AG08396 (cell line): Measurements from ENCODE around the gene PRPF8.
"Not testable (repeated sequence)": the region's sequence is repeated elsewhere in the genome, so short reads cannot be mapped to it uniquely, and the experiment has no call there.

Experiments
- DNase-seq: peaks from one replicate; pipeline ENCODE4 v3.0.0; 2012; ENCODE audit warnings: low spot score, mixed read lengths

PRPF8 gene

DNA sequence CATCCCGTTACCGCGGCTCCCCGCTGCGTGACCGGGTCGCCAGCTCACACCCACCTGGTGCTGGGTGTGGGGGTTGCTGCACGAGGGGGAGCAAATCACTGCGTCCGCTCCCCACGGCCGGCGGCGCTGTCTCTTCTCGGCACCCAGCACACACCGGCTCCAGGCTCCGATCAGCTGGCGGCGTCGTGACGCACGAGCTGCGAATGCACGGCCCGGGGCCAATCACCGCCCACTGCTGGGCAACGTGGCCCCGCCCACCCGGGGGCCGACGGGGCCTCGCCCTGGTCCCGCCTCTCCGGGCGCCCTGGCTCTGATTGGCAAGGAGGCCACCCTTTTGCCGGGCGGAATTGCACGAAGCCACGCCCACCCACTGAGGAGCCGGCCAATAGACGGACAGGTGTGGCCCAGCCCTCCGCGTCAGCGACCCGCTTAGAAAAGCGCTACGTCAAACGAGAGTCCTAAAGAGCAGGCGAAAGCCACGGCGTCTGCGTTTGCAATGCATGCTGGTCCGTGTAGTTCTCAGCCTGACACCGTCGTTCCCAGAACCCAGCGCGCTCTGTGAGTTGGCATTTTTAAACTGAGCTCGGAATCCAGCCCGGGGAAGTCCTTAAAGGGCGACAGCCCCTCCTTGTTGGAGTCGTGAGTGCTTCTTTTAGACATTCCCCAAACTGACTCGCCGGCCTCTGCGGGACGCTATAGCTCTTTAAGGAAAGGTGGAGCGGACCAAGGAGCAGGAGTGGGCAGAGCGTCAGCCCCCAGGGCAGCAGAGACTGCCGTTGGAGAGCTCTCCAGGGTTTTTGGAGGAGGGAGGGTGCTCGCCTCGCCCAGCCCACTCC lies 31.6 kb upstream of the PRPF8 start:
- peak; percentile 99 for DNase-seq

DNA sequence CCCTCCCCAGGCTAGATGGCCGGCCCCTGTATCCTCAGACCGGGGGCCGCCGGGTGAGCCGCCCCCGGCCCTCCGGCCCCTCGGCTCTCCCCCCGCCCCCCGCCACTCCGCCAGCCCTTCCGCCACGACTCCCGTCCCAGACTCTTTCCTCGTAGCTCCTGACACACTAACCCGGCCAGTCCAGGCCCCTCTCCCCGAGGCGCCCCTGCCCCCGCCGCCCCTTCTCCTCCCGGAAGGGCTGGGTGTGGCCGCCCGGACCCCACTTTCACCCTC lies 31.1 kb upstream of the PRPF8 start:
- DNase-seq: no peak

- peak; percentile 89 for DNase-seq
Observed at GRCh38 chr17:1714980-1715802, 30.5 kb upstream of the PRPF8 start.

- DNase-seq: peak; percentile 91
Observed at GRCh38 chr17:1714427-1714979, 29.8 kb upstream of the PRPF8 start.

DNA sequence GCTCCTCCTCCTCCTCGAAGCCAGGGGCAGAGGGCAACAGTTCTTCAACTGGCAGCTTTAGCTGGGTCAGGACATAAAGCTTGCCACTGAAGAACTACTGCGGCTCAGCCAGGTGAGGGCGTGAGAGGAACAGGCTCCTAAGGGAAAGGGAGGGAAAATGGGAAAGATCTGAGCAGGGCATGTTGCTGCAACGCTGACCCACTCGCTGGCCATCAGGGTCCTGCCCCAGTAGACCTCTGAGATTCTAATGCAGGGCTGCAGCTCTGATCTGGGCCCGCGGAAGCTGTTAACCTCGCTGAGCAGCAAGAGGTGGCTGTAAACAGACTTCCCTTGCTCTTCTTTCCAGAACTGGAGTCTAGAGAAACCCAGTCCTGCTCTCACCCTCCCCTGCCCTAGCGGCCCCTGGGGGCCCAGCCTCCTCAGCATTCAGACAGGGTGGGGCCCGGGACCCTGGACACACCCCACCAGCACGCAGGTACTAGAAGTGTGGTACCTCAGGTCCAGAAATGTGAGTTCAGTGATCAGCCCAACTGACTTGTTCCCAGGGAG lies 29.3 kb upstream of the PRPF8 start:
- no peak for DNase-seq

DNA sequence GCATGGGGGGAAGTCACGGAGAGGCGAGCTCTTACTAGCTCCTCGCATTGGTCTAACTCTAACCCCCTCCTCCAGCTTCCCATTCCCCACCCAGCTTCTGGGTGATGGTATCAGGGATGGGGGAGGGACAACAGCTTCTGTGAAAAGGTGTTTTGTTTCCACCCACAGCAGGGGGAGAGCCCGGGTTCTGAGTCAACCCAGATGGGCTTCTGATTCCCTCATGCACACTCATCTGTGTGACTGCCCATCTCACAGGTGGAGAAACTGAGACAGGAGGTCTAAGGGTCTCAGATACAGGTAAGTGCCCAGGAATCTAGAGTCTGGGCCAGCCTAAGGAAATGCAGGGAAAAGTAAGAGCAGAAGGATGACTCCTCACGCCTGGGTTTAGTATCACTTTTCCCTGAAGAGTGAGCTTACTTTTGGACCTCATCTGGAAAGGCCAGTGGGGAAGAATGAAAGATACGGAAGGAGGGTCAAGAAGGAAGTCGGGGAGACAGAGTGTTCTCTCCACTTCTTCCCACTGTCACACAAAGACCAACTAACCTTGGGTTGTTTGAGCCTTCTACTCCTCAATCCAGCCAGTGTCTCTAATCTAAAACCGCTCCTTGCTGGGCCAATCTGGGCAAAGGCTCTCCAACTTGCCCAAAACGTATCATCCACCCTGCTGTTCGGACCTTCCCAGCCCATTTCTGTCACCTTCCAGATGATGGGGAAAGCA lies 28.7 kb upstream of the PRPF8 start:
- no peak for DNase-seq

GRCh38 chr17:1712271-1712670 lies 27.6 kb upstream of the PRPF8 start:
- DNase-seq: no peak

- no peak for DNase-seq
Observed at GRCh38 chr17:1711804-1712203, 27.1 kb upstream of the PRPF8 start.

- DNase-seq: no peak
Observed at GRCh38 chr17:1710807-1711553, 26.3 kb upstream of the PRPF8 start.

- DNase-seq: peak; percentile 89
Observed at GRCh38 chr17:1709971-1710806, 25.5 kb upstream of the PRPF8 start, which contains the start of gene TLCD2. TSS of gene TLCD2 (minus strand) at chr17:1710377. CDS start at chr17:1710242, 135 bp downstream.

GRCh38 chr17:1709403-1709951 lies 24.8 kb upstream of the PRPF8 start:
- no peak for DNase-seq

GRCh38 chr17:1708791-1709346 lies 24.2 kb upstream of the PRPF8 start:
- not testable (repeated sequence) for DNase-seq

DNA sequence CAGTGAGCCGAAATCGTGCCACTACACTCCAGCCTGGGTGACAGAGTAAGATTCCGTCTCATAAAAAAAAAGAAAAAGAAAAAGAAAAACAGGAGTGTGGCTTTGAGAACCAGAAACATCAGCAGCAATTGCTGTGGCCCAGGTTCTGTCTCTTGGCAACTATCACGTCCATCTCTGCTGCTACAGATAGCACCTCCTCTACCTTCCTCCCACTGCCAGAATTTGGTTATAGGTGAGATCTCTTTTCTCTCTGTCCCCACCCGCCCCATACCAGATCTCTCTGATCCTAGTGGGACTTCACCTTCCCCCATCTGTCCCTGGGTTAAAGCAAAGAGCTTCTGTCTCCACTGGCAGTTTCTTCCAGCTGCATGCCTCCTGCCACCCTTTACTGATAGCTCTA lies 22.4 kb upstream of the PRPF8 start:
- DNase-seq: no peak

DNA sequence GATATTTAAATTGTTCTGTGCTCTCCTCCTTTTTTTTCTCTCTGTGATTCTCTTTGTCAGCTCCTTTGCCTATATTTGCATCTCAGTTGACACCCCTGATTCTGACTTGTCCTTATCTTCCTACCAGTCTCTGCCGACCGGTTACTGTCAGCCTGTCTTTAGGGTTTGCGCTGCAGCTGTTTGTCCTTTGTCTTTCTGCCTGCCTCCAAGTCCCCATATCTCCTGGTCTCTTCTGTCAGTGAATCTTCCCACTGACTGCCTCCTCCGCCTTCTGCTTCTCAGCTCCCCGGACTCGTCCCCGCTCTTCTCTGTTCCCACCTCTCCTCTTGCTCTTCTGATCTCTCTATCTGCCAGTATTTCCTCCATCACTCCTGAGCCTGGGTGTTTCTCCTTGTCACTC lies 20.3 kb upstream of the PRPF8 start:
- DNase-seq: no peak

GRCh38 chr17:1703063-1703462 lies 18.4 kb upstream of the PRPF8 start:
- DNase-seq: no peak

DNA sequence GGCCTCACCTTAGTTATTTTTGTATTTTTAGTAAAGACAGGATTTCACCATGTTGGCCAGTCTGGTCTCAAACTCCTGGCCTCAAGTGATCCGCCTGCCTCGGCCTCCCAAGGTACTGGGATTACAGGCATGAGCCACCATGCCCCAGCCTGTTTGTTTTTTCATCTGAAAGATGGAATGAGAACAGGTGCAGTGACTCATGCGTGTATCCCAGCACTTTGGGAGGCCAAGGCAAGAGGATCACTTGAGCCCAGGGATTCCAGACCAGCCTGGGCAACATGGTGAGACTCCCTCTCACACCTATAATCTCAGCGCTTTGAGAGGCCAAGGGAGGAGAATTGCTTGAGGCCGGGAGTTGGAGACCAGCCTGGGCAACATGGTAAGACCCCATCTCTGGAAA lies 15.2 kb upstream of the PRPF8 start:
- DNase-seq: not testable (repeated sequence)

- no peak for DNase-seq
Observed at GRCh38 chr17:1697681-1698080, 13.0 kb upstream of the PRPF8 start.

DNA sequence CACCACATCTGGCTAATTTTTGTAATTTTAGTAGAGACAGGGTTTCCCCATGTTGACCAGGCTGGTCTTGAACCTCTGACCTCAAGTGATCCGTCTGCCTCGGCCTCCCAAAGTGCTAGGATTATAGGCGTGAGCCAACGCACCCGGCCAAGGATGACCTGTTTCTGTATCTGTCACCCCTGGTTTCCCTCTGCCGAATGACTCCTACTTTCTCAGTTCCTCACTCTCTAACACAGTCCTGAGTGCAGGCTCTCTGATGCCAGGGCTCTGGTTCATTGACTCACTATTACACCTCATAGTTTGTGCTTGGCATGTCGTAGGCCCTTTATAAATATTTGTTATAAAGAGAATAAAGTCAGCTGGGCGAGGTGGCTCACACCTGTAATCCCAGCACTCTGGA lies 10.7 kb upstream of the PRPF8 start:
- DNase-seq: no peak

GRCh38 chr17:1693339-1693738 lies 8.7 kb upstream of the PRPF8 start:
- peak; percentile 27 for DNase-seq
